Cardiac muscle cell (in vitro differentiated cells and primary cell): ENCODE results near the gene LILRB4. TPM values are rescaled to one million over a fixed set of nuclear protein-coding genes. Genes with fewer than 3 reads are reported as not detected.
A peak's percentile ranks its signal among the peaks of the same experiment; 100 is the strongest.
"Not testable (repeated sequence)": the region's sequence is repeated elsewhere in the genome, so short reads cannot be mapped to it uniquely, and the experiment has no call there.

Experiments used
- DNase-seq, 2 donors: peaks; one replicate each; pipeline versions ENCODE4 v3.0.0 to v3.0.0-alpha.2; 2010 to 2017; ENCODE audit warnings: low read depth in 1 of 2, low spot score in 1 of 2
- H3K27ac ChIP-seq: fragments of 200-600 bp; sonication (generic); 2 replicates; pipeline ENCODE4 v1.5.1; 2016
- H3K27me3 ChIP-seq: fragments of 200-600 bp; sonication (generic); 2 replicates; pipeline ENCODE4 v1.6.0; 2016; ENCODE audit warnings: control low read depth
- H3K36me3 ChIP-seq: fragments of 200-600 bp; sonication (generic); 2 replicates; pipeline ENCODE4 v1.5.1; 2016; ENCODE audit warnings: control low read depth
- H3K4me1 ChIP-seq: fragments of 200-600 bp; sonication (generic); 2 replicates; pipeline ENCODE4 v1.8.1; 2017; ENCODE audit warnings: low read depth, mild to moderate bottlenecking, mixed run types
- H3K4me3 ChIP-seq: fragments of 200-600 bp; sonication (generic); 2 replicates; pipeline ENCODE4 v1.5.1; 2016; ENCODE audit warnings: mild to moderate bottlenecking
- H3K9me3 ChIP-seq: fragments of 200-600 bp; sonication (generic); 2 replicates; pipeline ENCODE4 v1.5.1; 2017; ENCODE audit warnings: low read depth, mild to moderate bottlenecking, control low read depth
- CTCF ChIP-seq: IDR thresholded peaks from 2 replicates; pipeline ENCODE4 v1.5.1; 2012; ENCODE audit warnings: low read depth, mild to moderate bottlenecking, low read length
- polyA plus RNA-seq: library from polyadenylated mRNA; unstranded; fragments of >200 nt; fragmentation: Nextera tagmentation; extraction: Ambion mirVana; gene quantifications from 2 replicates; pipeline ENCODE4 v1.2.1, GENCODE V29; 2016
- total RNA-seq: library from RNA; depleted of rRNA; stranded (reverse); fragments of >200 nt; gene quantifications from 2 replicates; pipeline ENCODE4 v1.2.3, GENCODE V29; 2016

LILRB4 gene
- total and polyA plus RNA-seq, 2 experiments from 2014 or later = not detected

DNA sequence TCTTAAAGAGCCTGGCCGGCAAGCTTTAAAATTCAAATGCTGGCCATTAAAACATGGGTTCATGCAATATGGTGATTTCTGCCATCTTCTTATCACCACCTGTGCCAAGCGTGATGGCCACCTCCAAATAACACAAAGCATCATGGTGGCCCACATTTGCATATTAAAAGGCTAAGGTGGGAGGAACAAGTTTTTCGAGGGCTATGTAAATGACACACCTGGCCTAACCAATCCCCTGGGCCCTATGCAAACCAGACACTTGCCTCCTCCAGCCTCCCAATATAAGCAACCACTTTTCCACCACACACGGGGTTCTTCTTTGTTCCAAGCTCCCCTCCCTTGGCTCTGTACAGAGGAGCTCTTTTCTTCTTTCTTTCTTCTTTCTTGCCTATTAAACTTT lies 14.4 kb downstream of the LILRB4 start:
- no peaks in the 10 kb centered on the region for H3K4me1 ChIP-seq
- H3K36me3 ChIP-seq = no peaks in the 10 kb centered on the region
- no peak for TF ChIP-seq CTCF
- no peak for DNase-seq
- H3K27ac ChIP-seq = no peak overlapping the region
- no peaks in the 10 kb centered on the region for H3K27me3 ChIP-seq
- no peak overlapping the region for H3K4me3 ChIP-seq
- no peaks in the 10 kb centered on the region for H3K9me3 ChIP-seq

GRCh38 chr19:54681596-54681995 lies 18.8 kb downstream of the LILRB4 start:
- H3K27me3 ChIP-seq, H3K9me3 ChIP-seq: not testable (repeated sequence)

GRCh38 chr19:54682306-54682856 lies 19.6 kb downstream of the LILRB4 start:
- TF ChIP-seq CTCF = no peak
- H3K4me1 ChIP-seq = no peaks in the 10 kb centered on the region

More at GRCh38 chr19:54681596-54681995, 18.8 kb downstream of the LILRB4 start:
- H3K36me3 ChIP-seq, H3K27ac ChIP-seq, H3K4me3 ChIP-seq, H3K4me1 ChIP-seq, DNase-seq: not testable (repeated sequence)

GRCh38 chr19:54684527-54684926 lies 21.7 kb downstream of the LILRB4 start:
- Histone ChIP-seq H3K36me3 (no peaks in the 10 kb centered on the region), H3K9me3 (no peaks in the 10 kb centered on the region), H3K4me1 (no peaks in the 10 kb centered on the region), H3K27ac (no peak overlapping the region), H3K4me3 (no peak overlapping the region), H3K27me3 (no peaks in the 10 kb centered on the region)
- DNase-seq = peak; percentile 1 to 2
- TF ChIP-seq CTCF = no peak

More at GRCh38 chr19:54682306-54682856, 19.6 kb downstream of the LILRB4 start:
- Histone ChIP-seq H3K4me3 (no peak overlapping the region), H3K9me3 (no peaks in the 10 kb centered on the region), H3K27ac (no peak overlapping the region), H3K36me3 (no peaks in the 10 kb centered on the region), H3K27me3 (no peaks in the 10 kb centered on the region)
- no peak for DNase-seq

DNA sequence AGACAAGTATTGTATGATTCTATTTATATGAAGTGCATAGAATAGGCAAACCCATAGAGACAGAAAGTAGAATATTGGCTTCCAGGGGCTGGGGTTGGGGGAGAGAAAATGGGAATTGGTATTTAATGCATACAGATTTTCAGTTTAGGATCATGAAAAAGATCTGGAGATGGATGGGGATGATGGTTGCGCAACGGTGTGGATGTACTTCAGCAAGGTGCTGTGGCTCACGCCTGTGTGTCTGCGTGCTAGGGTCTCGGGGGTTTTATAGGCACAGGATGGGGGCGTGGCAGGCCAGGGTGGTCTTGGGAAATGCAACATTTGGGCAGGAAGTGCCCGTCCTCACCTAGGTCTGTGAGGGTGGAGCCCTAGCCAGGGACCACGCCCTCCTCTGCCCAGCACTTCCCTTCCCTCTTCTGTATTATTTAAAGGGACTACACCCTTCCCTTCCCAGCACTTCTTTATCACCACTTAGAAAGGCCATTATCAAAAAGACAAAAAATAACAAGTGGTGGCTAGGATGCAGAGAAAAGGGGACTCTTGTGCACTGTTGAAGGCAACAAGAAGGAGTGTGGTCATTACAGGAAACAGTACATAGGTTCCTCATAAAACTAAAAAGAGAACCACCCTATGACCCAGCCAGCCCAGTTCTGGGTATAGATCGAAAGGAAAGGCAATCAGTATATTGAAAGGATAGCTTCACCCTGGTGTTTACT lies 29.0 kb downstream of the LILRB4 start:
- H3K4me1 ChIP-seq = no peaks in the 10 kb centered on the region
- TF ChIP-seq CTCF = no peak
- no peaks in the 10 kb centered on the region for H3K27me3 ChIP-seq
- DNase-seq = no peak
- no peak overlapping the region for H3K4me3 ChIP-seq
- no peak overlapping the region for H3K27ac ChIP-seq
- no peaks in the 10 kb centered on the region for H3K9me3 ChIP-seq
- no peaks in the 10 kb centered on the region for H3K36me3 ChIP-seq

GRCh38 chr19:54692298-54692615 lies 29.5 kb downstream of the LILRB4 start:
- no peak for TF ChIP-seq CTCF
- Histone ChIP-seq H3K4me3 (no peak overlapping the region), H3K27ac (no peak overlapping the region), H3K4me1 (no peaks in the 10 kb centered on the region), H3K9me3 (no peaks in the 10 kb centered on the region), H3K36me3 (no peaks in the 10 kb centered on the region), H3K27me3 (no peaks in the 10 kb centered on the region)
- no peak for DNase-seq
